Lung microvascular endothelial cell (primary cell): ENCODE results near the gene FOXP1. TPM values are rescaled to one million over a fixed set of nuclear protein-coding genes. Genes with fewer than 3 reads are reported as not detected.

Source experiments
- DNase-seq, 2 donors: peaks; one replicate each; pipeline versions ENCODE4 v3.0.0 to v3.0.0-alpha.2; 2010; ENCODE audit warnings: low read depth in 2 of 2
- total RNA-seq: library from RNA; depleted of rRNA; stranded (reverse); fragments of >200 nt; gene quantifications from 2 replicates; pipeline ENCODE4 v1.2.1, GENCODE V29; 2014

Gene FOXP1
- total RNA-seq = 46.4 and 75.2 TPM in 2 replicates

DNA sequence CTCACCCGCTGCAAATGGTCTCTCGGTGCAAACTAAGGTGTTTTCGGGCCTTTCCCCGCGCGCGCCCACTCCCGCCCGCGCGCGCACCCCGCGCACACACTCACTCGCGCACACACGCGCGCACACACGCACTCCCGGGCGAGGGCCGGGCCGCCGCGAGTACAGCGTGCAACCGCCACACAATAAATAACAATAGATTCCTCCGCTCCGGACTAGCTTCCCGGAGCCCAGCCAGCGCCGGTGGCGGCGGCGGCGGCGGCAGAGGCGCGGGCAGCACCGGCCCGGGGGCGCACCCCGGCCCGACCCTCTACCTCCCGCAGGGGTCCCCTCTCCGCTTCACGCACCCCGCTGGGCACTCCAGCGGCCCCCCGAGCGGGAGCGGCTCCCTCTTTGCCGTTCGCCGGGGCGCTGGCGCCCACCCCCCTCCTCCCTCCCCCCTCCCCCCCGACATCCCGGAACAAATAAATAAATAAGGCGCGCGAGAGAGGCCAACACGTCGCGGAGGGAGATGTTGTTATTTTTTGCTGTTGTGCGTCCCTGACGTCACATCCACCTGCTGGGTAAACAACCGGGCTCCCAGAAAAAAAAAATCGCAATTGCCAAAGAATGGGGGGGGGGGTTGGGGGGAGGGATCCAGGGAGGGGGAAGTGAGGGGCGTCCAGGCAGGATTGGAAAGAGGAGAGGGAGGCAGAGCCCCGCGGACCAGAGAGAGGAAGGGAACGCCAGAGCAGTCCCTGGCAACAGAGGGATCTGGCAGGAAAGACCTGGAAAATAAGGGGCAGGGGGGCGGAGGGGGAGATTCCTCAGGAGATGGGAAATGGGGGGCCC is at the start of gene FOXP1:
TSS of gene FOXP1 (minus strand) at position 163 of the 828 bp plus-strand sequence. CDS start 385,347 bp downstream, outside the sequence.
- DNase-seq = peak; percentile 86 to 97

DNA sequence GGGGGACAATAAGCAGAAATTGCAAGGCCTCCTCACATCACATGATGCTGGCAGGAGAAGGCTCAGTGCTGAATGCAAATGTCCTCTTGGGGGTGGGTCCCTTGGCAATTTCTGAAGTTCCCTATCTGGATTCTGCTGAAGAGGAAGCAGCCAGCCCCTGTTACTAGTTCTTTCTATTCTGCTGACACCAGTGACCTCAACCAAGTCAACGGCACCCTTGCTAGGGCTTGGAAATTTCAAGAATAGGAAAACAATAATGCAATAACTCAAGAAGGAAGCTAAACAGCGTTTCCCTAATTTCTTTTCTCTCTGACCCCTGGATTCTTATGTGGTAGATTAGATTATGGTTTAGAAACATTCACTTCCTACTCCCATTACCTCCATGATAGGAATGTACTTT is 46.2 kb upstream of the FOXP1 start:
- no peak for DNase-seq

DNA sequence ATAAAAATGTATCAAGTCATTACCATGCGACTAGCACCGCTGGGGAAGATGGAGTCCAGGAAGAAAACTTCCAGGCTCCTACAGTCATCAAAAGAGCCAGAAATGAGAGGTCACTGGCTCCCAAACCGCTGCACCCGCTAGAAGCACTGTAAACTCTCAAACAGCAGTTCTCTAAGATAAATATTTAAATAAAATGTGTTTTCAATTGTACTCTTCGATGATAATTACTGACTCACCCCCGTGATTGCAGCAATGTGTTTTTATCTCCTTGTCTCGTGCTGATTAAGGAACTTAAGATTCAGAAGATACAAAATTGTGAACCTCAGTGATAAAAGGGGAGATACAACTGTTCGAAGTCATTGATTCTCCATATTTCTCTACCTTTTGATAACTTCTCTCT is 45.8 kb upstream of the FOXP1 start:
- DNase-seq = no peak

DNA sequence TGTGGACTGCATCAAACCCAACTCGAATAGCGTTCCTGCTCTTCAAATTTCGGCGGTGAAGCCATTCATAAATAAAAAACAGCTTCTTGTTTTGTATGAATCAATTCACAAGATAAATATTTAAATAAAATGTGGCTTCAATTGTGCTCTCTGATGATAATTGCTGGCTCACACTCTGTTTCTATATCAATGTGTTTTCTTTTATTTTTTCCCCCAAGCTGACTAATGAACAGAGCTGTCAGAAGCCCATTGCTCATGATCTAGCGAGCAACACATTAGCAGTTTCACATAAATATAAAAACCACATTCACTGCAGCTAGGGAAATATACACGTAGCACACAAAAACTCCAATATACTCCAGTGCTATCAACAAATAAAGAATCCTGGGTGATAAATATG is 45.0 kb upstream of the FOXP1 start:
- DNase-seq = no peak

DNA sequence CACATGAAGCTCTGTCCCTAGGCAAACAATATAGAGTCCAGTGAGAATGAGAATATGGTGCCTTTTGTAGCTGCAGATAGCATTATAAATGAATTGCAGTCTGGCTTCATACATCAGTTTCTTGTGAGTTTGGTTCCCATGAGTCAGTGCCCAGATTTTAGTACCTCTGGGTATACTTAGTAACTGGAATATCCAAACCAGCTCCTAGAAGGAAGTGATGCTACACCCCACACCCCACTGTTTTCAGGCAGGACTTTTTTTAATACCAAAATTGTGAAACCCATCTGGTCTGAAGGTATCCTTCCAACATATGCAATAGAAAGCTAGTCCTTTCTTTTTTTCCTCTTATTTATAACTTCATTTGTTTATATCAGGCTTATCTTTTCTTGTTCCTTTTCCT is 42.1 kb upstream of the FOXP1 start:
- DNase-seq = no peak

DNA sequence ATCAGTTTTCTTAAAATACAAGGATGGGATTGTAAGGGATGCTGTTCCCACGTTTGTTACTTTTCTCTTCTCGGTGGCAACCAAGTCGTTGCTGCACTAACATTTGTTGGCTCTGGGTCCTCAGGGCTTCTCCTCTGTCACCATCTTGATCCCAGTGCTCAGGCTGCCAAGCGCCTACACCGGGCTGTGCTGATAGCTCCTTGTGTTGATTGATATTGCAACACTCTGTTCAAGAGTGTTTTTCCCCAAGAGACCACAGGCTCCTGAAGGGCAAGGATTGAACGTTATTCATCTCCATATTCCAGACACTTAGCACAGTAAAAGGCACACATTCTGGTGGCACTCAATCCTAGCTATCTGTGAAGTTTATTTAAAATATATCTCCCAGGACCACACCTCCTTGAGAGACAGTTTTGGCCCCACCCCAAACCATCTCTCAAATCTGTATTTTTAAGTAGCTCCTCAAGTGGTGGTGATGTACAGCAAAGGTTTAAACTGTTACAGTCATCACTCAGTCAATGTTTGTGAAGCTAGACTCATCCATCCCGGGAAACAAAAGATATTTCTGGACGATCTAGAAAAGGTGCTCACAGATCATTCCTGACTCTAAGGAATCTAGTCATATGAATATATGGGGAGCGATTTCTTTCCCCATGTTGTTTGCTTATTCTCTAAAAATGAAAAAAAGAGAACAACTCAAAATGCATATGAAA is 38.5 kb upstream of the FOXP1 start:
- no peak for DNase-seq

DNA sequence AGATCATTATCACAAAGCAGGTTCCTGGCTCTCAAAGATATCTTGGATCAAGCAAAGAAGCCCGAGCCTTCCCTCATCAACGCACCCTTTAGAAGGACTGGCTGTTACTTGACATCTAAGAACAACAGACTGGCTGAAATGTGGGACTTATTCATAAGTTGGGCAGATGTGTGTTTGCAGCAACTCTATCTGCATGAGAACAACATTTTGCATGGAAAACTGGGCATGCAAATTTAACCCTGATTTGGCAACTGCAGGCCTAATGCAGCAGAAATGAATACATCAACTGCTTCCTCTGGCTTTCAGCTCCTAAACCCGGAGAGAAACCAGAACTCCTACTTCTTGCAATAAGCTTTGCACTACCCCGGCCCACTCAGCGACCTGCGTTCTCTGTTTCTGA is 35.0 kb upstream of the FOXP1 start:
- no peak for DNase-seq

DNA sequence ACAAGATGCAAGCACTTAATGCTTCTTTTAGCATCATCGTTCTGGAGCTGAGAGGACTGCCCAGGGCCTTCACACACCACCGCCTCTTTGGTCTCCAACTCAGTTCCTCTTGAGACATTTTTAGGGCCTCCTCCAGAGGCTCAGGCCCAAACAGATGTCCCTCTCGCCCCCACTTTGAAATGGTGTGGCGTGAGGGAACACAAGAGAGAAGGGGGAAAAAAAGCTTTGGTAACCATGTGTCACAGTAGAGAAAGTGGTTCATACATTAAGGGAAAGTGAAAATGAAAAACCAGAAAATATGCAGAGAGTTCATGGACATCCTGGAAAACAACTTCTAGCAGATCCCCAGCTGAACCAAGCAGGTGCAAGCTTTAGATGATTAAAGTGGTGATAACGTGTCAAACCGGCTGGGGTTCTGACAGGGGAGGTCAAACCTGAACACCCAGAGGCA is 33.1 kb upstream of the FOXP1 start:
- DNase-seq = no peak

DNA sequence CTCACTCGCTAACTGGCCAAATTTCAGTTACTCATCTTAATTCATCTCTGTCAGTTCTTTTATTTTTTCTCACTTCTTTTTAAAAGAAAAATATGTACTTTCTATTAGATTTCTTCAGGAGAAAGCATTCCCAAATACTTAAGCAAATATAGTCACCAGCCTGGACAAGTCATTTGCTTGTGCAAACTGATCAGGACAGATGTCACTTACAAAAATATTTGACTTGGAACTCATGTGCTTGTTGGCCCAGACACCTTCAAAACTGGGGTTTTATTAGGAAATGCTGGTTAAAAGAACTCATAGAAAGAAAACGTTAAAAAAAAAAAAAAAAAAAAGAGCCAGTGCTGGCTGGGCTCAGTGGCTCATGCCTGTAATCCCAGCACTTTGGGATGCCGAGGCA is 31.3 kb upstream of the FOXP1 start:
- no peak for DNase-seq

DNA sequence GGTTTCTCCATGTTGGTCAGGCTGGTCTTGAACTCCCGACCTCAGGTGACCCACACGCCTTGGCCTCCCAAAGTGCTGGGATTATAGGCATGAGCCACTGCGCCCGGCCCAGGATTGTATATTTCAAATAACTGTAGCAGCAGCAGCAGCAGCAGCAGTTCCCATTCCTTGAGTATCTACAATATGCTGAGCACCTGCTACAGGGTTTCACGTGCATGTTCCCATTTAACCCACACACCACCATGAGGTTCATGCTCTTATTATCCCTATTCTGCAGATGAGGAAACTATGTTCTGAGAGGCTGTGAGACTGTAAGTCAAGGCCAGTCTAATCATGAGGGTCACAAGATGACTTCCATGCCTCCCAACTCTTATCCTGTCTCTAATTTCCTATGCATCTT is 30.9 kb upstream of the FOXP1 start:
- no peak for DNase-seq

DNA sequence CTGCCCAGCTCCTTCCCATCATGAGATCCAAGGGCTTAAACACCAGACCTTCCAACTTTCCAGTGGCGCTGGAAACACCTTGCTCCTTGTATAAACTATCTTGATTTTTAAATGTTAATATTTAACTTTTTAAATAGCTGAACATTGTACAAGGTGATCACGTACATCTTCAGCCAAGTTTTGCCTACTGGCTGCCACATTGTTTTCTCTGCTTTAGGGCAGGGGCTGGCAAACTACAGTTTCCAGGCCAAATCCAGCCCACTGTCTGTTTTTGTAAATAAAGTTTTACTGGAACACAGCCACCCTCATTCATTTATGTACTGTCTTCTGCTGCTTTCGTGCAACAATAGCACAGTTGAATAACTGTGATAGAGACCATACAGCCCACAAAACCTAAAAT is 27.6 kb upstream of the FOXP1 start:
- no peak for DNase-seq

DNA sequence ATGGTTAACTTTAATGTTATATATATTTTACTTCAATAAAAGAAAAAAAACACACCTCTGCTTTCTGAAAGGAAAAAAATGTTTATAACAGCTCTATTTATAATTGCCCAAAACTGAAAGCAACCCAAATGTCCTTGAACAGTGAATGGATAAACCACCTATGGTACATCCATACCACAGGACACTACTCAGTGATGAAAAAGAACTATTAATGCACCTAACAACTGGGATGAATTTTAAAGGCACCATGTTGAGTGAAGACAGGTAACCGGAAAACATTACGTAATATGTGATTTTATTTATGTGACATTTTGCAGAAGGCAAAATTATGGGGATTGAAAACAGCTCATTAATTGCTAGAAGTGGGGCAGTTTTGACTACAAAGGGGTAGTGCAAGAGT is 23.8 kb upstream of the FOXP1 start:
- no peak for DNase-seq

DNA sequence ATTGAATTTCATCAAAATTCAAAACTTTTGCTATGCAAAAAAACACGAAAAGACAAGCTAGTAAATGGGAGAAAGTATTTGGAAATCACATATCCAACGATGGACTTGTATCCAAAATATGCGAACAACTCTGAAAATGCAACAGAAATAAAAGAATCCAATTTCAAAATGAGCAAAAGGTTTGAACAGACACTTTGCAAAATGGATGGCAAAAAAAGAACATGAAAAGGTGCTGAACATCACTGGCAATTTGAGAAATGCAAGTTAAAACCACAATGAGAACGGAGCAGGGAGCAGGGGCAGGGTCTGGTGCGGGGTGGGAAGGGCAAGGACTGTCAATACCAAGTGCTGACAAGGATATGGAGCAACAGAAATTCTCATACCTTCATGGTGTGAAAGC is 23.1 kb upstream of the FOXP1 start:
- DNase-seq = no peak

DNA sequence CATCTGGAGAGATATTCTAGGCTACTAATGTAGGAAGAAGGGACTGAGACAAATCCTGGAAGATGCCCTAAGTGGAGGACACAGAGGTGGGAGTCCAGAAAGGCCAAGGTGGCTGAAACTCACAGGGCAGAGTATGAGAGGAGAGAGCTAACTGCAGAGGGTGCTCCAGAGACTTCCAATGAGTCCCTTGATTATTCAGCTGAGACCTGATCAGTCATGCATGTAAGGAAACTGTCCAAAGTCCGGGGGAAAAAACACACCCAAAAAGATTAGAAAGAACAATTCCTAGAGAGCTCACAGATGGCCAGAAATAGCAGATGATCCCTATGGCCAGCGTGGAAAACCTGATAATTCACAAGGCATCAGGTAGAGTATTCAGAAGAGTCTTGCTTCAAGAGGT is 18.7 kb upstream of the FOXP1 start:
- no peak for DNase-seq

DNA sequence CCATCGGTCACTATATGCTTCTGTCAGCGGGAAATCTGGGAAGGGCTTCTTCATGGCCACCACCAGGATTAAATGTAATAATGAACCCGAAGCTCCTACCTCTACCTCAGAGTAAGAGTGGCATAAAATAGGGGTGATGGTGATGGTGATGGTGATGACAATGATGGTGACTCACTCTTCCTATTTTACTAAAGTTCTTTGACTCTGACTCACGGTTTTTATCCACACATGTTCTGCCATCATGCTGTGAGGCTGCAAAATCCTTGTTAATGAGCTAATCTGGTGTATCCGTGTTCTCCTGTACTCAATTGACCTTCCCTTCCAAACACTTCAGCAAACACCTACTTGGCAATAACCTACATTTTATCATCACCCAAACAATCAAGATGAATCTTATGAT is 18.3 kb upstream of the FOXP1 start:
- peak; percentile 24 to 70 for DNase-seq

DNA sequence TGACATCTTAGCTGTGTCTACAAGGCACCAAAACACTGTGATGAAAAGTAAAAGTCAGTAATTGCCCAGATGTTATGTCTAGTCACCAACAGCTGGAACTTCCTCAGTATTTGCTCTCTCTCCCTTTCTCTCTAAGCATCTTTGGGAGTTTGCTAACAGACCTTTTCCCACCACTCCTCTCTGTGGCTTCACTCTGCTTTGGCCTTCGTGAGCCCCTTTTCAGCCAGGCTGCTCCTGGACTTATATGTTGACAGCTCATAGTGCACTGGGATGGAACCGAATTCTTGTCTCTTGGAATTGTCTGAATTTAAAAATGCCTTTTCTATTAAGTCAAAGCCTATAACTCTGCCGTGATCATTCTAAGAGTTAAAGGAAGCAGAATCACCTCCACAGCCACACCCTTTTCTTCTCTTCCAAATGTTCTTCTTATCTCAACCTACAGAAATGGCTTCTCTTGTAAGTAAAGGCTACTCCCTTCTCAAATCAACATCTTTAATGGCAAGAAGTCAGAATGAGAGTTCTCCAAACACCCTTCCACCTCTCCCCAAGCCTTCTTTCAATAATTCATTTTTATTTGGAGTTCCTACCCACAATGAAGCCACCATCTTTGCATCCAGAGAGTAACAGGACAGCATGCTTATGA is 17.2 kb upstream of the FOXP1 start:
- no peak for DNase-seq

DNA sequence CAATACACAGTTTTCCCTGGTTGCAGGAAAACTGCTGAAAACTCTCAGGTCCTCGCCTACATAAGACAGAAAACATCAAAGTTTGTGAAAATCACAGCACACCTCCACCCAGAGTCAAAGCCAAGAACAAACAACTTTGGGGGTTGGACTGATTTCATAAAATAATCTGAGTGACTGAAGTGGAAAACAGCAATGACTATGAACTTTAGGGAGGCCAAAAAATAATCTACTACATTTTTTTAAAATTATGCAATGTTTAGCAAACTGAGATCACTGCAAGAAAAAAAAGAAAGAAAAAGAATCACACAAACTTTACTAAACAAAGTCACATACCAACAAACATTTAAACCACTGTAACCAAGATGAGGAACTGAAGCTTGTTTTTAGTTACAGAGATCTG is 15.9 kb upstream of the FOXP1 start:
- no peak for DNase-seq

DNA sequence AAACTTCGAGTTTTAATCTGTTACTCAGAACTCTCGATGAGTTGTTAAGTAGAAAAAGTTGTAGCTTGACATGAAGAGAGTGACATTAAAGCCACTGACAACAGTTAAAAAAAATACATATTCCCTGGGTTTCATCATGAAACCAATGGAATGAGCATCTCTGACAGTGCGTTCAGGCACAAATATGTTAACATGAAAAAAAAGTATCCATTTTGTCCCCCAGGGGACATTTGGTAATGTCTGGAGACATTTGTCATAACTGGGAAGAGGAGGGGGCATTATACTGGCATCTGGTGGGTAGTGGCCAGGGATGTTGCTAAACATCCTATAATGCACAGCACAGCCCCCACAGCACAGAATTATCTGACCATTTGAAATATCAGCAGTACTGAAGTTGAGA is 14.8 kb upstream of the FOXP1 start:
- no peak for DNase-seq

DNA sequence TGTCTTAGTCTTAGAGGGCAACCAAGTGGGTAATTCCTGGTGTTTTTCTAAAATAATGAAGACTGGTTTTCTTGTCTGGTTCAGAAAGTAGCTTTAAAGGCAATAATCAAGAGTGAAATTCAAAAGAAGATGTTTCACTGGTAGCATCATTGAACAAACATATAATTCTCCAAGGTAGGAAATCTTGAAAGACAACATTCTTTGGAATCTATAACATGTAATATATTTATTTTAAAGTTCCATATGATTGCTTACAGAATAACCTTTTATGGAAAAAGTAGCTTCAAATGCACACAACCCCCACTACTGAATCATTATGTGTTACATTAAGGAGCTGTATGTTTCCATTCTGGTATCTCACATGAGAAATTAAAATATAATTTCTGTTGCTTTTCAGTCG is 13.8 kb upstream of the FOXP1 start:
- no peak for DNase-seq

DNA sequence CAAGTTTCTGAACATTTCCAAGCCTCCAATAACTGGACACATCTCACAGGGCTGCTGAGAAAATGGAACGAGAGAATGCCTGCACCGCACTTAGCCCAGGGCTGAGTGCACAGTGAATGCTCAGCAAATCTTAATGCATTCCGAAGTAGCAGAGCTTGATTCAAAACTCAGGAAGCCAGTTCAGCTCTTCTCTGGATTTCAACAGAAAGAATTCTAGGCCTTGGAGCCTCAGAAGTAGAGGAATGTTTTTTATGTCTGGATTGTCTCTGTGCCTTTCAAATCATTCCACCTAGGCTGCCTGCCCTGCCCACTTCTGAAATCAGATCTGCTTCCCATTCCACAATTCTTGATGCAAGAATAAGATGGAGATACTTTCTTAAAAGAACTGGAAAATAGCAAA is 9.6 kb upstream of the FOXP1 start:
- no peak for DNase-seq

DNA sequence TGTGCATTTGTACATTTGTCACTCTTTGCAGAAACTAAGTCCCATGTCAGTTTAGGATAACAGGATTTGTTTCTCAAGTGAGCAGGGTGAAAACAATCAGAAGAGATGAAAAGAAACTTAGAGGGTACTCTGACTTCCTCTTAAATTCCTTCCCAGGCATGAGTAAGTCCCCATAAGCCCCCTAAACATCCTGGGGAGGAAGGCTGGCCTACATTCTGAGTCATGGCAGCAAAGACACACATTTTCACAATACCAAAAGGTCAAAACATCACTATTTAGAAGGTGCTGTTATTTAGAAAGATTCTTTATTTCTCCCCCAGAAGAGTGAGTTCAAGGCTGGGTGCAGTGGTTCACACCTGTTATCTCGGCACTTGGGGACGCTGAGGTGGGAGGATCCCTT is 7.6 kb upstream of the FOXP1 start:
- DNase-seq = peak in 1 of 2 donors; percentile 28

DNA sequence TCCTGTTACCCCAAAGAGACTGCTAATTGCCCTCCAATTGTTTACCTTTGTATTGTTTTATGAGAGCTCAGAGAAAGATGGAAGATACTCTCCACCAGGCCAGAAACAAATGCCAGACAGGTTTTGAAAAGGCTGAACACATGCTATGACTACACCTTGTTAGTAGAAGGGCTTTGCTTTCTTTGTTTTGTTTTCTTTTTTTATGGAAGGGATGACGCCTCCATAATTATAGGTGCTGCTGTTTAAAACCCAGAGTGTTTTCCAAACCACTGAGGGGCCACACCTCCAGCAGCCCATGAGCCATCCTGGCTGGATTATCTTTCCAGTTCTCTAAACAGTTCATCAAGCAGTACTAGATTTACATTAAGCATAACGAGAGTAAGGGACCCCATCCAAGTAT is 5.6 kb upstream of the FOXP1 start:
- DNase-seq = no peak

DNA sequence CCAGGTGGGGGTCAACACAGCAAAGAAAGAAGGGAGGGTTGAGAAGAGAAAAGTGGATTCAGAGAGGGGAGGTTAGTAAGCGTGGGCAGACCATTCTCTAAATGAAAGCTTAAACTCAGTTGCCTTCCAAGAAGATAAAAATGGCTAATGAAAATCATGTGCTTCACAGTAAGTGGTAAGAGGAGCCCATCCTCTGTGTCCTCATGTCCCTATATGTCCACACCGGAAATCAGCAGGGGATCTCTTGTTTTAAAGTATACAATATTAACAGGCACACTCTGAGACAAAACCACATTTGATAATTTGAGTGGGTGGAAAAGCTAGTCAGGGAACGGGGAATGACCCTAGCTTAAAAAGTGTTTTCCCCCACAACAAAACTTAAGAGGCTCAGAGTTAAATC is 4.4 kb upstream of the FOXP1 start:
- no peak for DNase-seq
